K562 (cell line): ENCODE data around the gene CNRIP1. TPM values are rescaled to one million over a fixed set of nuclear protein-coding genes. Genes with fewer than 3 reads are reported as not detected.
A peak's percentile ranks its signal among the peaks of the same experiment; 100 is the strongest.

Experiments
- CHD2 ChIP-seq: IDR thresholded peaks from 2 replicates; pipeline ENCODE4 v1.6.1; 2011; ENCODE audit warnings: low read depth, low read length
- CTCFL ChIP-seq: IDR thresholded peaks from 2 replicates; pipeline ENCODE4 v1.6.1; 2011; ENCODE audit warnings: borderline replicate concordance, low read depth, mild to moderate bottlenecking, moderate library complexity, low read length; ENCODE audit not compliant: insufficient read depth, poor library complexity, severe bottlenecking
- DACH1 ChIP-seq: fragments of 450-650 bp; IDR thresholded peaks from 2 replicates; pipeline ENCODE4 v1.6.1; 2018; ENCODE audit not compliant: partially characterized antibody
- DDX20 ChIP-seq: fragments of 450-650 bp; IDR thresholded peaks from 2 replicates; pipeline ENCODE4 v1.6.1; 2016; ENCODE audit warnings: missing genetic modification characterization, low read depth, mild to moderate bottlenecking, missing compliant biosample characterization, moderate library complexity
- ETS1 ChIP-seq: conservative IDR thresholded peaks from 2 replicates; pipeline ENCODE4 v1.6.1; 2011; ENCODE audit warnings: low read depth, mild to moderate bottlenecking, low read length; ENCODE audit not compliant: control insufficient read depth
- HMG20A ChIP-seq: fragments of 450-650 bp; formaldehyde crosslinking; conservative IDR thresholded peaks from 2 replicates; pipeline ENCODE4 v1.4.0; 2020; ENCODE audit warnings: mild to moderate bottlenecking, mixed read lengths
- KAT8 ChIP-seq: fragments of 450-650 bp; IDR thresholded peaks from 2 replicates; pipeline ENCODE4 v1.6.1; 2016; ENCODE audit warnings: low read depth, mild to moderate bottlenecking
- KDM1A ChIP-seq, 2 experiments: fragments of 450-650 bp; IDR thresholded peaks; 2 replicates each; pipeline ENCODE4 v1.6.1; 2016; ENCODE audit warnings: mild to moderate bottlenecking in 2 of 2
- MCM3 ChIP-seq: fragments of 450-650 bp; IDR thresholded peaks from 2 replicates; pipeline ENCODE4 v1.6.1; 2016
- SMAD2 ChIP-seq: fragments of 150-350 bp; IDR thresholded peaks from 2 replicates; pipeline ENCODE4 v1.6.1; 2014; ENCODE audit warnings: low read depth, mild to moderate bottlenecking, low read length
- SNIP1 ChIP-seq: fragments of 450-650 bp; IDR thresholded peaks from 2 replicates; pipeline ENCODE4 v1.7.1; 2017; ENCODE audit warnings: low read depth, mild to moderate bottlenecking
- TCFL5 ChIP-seq: fragments of 250-450 bp; sonication (Bioruptor Pico); conservative IDR thresholded peaks from 2 replicates; pipeline ENCODE4 v1.6.1; 2021; ENCODE audit warnings: mild to moderate bottlenecking, moderate library complexity, matching md5 sums
- U2AF2 ChIP-seq: fragments of 200-400 bp; formaldehyde crosslinking; optimal IDR thresholded peaks from 2 replicates; pipeline ENCODE3; 2017; ENCODE audit warnings: low read depth, mild to moderate bottlenecking, low read length
- ZBTB7A ChIP-seq: IDR thresholded peaks from 2 replicates; pipeline ENCODE4 v1.6.1; 2011; ENCODE audit warnings: low read depth, mild to moderate bottlenecking, low read length, moderate library complexity, borderline replicate concordance; ENCODE audit not compliant: control insufficient read depth
- ZFP36 ChIP-seq: fragments of 150-350 bp; IDR thresholded peaks from 2 replicates; pipeline ENCODE4 v1.6.1; 2018; ENCODE audit warnings: low read length, low read depth; ENCODE audit not compliant: partially characterized antibody
- ZNF197 ChIP-seq: fragments of 200-800 bp; sonication (Bioruptor generic); IDR thresholded peaks from 2 replicates; pipeline ENCODE4 v1.6.1; 2016; ENCODE audit warnings: low read depth, missing genetic modification characterization, missing compliant biosample characterization
- ZNF592 ChIP-seq: fragments of 450-650 bp; IDR thresholded peaks from 2 replicates; pipeline ENCODE4 v1.6.1; 2017; ENCODE audit warnings: antibody characterized with exemption, mild to moderate bottlenecking
- ZSCAN32 ChIP-seq: fragments of 450-650 bp; formaldehyde crosslinking; IDR thresholded peaks from 2 replicates; pipeline ENCODE4 v1.4.0; 2020; ENCODE audit warnings: mild to moderate bottlenecking, moderate library complexity
- polyA plus RNA-seq, 8 experiments: library from polyadenylated mRNA; depleted of rRNA in 4 of 8; stranded (reverse) in 5 of 8; unstranded in 3 of 8; fragments of >200 nt; fragmentation: Nextera tagmentation in 2 of 8; fragmentation: Illumina TruSeq in 1 of 8; extraction: Ambion mirVana in 2 of 8; extraction: Trizol in 1 of 8; gene quantifications; 2 replicates each; pipeline versions ENCODE4 v1.2.1 to v1.2.3, GENCODE V29; 2011 to 2014; ENCODE audit warnings: inconsistent platforms in 1 of 8, missing spikeins in 1 of 8
- total RNA-seq, 7 experiments: library from RNA; depleted of rRNA in 6 of 7; stranded (reverse); fragments of >200 nt in 6 of 7; fragmentation: Illumina TruSeq in 2 of 7; extraction: Trizol in 2 of 7; gene quantifications; 2 replicates each; pipeline versions ENCODE4 v1.2.1 to v1.2.3, GENCODE V29; 2011 to 2021; ENCODE audit warnings: low replicate concordance in 1 of 7
- TF ChIP-seq, protein P1 (sequence below): fragments of 450-650 bp; IDR thresholded peaks from 2 replicates; pipeline ENCODE4 v1.6.1; 2017; ENCODE audit warnings: antibody characterized with exemption

Gene CNRIP1
- total and polyA plus RNA-seq, 9 of the 15 experiments (the other 6 are each of a cell fraction or from before 2014, with no cell fraction given), result 0.59 to 2.1 (median 1.5) TPM

- TF ChIP-seq, protein P1, sequence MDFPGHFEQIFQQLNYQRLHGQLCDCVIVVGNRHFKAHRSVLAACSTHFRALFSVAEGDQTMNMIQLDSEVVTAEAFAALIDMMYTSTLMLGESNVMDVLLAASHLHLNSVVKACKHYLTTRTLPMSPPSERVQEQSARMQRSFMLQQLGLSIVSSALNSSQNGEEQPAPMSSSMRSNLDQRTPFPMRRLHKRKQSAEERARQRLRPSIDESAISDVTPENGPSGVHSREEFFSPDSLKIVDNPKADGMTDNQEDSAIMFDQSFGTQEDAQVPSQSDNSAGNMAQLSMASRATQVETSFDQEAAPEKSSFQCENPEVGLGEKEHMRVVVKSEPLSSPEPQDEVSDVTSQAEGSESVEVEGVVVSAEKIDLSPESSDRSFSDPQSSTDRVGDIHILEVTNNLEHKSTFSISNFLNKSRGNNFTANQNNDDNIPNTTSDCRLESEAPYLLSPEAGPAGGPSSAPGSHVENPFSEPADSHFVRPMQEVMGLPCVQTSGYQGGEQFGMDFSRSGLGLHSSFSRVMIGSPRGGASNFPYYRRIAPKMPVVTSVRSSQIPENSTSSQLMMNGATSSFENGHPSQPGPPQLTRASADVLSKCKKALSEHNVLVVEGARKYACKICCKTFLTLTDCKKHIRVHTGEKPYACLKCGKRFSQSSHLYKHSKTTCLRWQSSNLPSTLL, result no peak
- TF ChIP-seq SNIP1, result no peak; the same call in 1 of the 2 replicates
- TF ChIP-seq ZSCAN32 (CRISPR knock-in tag), result no peak
- no peak; the same call in 1 of the 2 replicates for TF ChIP-seq ZNF592
- peak; percentile 93 for TF ChIP-seq ZBTB7A
- no peak for TF ChIP-seq ZFP36
- no peak for TF ChIP-seq KDM1A (IDR thresholded peaks at IDR 0.05)
- no peak for TF ChIP-seq MCM3
- no peak for TF ChIP-seq TCFL5 (CRISPR knock-in tag)
- no peak for TF ChIP-seq HMG20A
- TF ChIP-seq SMAD2, result no peak
- TF ChIP-seq DDX20, result no peak
- TF ChIP-seq CHD2, result no peak
- no peak for TF ChIP-seq KAT8
- no peak for TF ChIP-seq U2AF2
- no peak for TF ChIP-seq DACH1
- TF ChIP-seq ZNF197 (CRISPR knock-in tag), result no peak; the same call in 1 of the 2 replicates
- TF ChIP-seq CTCFL, result no peak
- TF ChIP-seq ETS1, result no peak
These were observed 68.4 kb downstream of the CNRIP1 start (continued) for GRCh38 chr2:68251187-68251854.
